Gastroesophageal sphincter (tissue), 4 donors: ENCODE results near the gene PTCH2. TPM values are rescaled to one million over a fixed set of nuclear protein-coding genes. Genes with fewer than 3 reads are reported as not detected.
"Not testable (repeated sequence)": the region's sequence is repeated elsewhere in the genome, so short reads cannot be mapped to it uniquely, and the experiment has no call there.

Experiments
- ATAC-seq: fragments of 150-250 bp; one replicate; pipeline ENCODE4 v1.9.1; 2016; ENCODE audit warnings: mild to moderate bottlenecking, moderate library complexity
- H3K27ac ChIP-seq, 4 donors: fragments of 200-600 bp; sonication (generic) in 3 of 4; 1 replicate in 3 of 4; 2 replicates in 1 of 4; pipeline ENCODE4 v1.5.1; 2016 to 2019
- H3K27me3 ChIP-seq: fragments of 200-600 bp; sonication (generic); one replicate; pipeline ENCODE4 v1.5.1; 2019
- H3K36me3 ChIP-seq, 2 donors: fragments of 200-600 bp; sonication (generic); one replicate each; pipeline ENCODE4 v1.5.1; 2019; ENCODE audit warnings: control low read depth in 1 of 2
- H3K4me1 ChIP-seq, 3 donors: fragments of 200-600 bp; sonication (generic); 1 replicate in 2 of 3; 2 replicates in 1 of 3; pipeline ENCODE4 v1.5.1; 2016 to 2019; ENCODE audit warnings: control low read depth in 2 of 3
- H3K4me3 ChIP-seq, 2 donors: fragments of 200-600 bp; sonication (generic); one replicate each; pipeline ENCODE4 v1.5.1; 2019; ENCODE audit warnings: mild to moderate bottlenecking in 1 of 2, moderate library complexity in 1 of 2
- H3K9me3 ChIP-seq, 3 donors: fragments of 200-600 bp; sonication (generic); one replicate each; pipeline ENCODE4 v1.5.1; 2017 to 2019; ENCODE audit warnings: control low read depth in 2 of 3
- CTCF ChIP-seq, 4 experiments: fragments of 200-600 bp in 2 of 4; fragments of 450-650 bp in 2 of 4; sonication (generic) in 1 of 4; IDR thresholded peaks; one replicate each; pipeline ENCODE4 v1.5.1; 2017 to 2019; ENCODE audit warnings: antibody characterized with exemption in 4 of 4, mild to moderate bottlenecking in 2 of 4, moderate library complexity in 2 of 4
- EP300 ChIP-seq: sonication (generic); formaldehyde crosslinking; IDR thresholded peaks from one replicate; pipeline ENCODE4 v1.6.1; 2017; ENCODE audit warnings: antibody characterized with exemption, mild to moderate bottlenecking
- POLR2A ChIP-seq, 2 donors: fragments of 450-650 bp; IDR thresholded peaks; one replicate each; pipeline ENCODE4 v1.6.1; 2017; ENCODE audit warnings: antibody characterized with exemption in 2 of 2, mild to moderate bottlenecking in 2 of 2, moderate library complexity in 1 of 2
- POLR2AphosphoS5 ChIP-seq: sonication (generic); formaldehyde crosslinking; IDR thresholded peaks from one replicate; pipeline ENCODE4 v1.6.1; 2017; ENCODE audit warnings: antibody characterized with exemption
- WGBS, 2 donors: methylation state at CpG; one replicate each; pipeline ENCODE4 v1.1.5; 2018; ENCODE audit warnings: low coverage in 1 of 2; 5-methylcytosine and 5-hydroxymethylcytosine counted together
- total RNA-seq, 4 donors: library from RNA; depleted of rRNA; stranded (reverse); fragments of >200 nt; gene quantifications; one replicate each; pipeline ENCODE4 v1.1.0, GENCODE V29; 2016

Gene PTCH2
- total RNA-seq, 4 donors from 2014 or later = 0.54 to 1.9 (median 1.1) TPM

GRCh38 chr1:44827197-44828002, 15.7 kb downstream of the PTCH2 start:
- WGBS, 2 donors = no CpG with 5 or more reads among the region's 28 CpGs
- ATAC-seq = no peak
- TF ChIP-seq POLR2AphosphoS5 (no peak), EP300 (no peak), CTCF (IDR thresholded peaks at IDR 0.05) (no peak), POLR2A (IDR thresholded peaks at IDR 0.05) (no peak)

GRCh38 chr1:44826375-44827196, 16.5 kb downstream of the PTCH2 start:
- H3K27me3 ChIP-seq = no peaks in the 10 kb centered on the region
- H3K27ac ChIP-seq = peak overlapping the region in 3 of 4 donors; percentile 17 to 46 (median 18)
- peak; percentile 75 for ATAC-seq
- peaks cover 0 to 5% (median 0%) of the 10 kb centered on the region in 3 donors for H3K4me1 ChIP-seq
- no peaks in the 10 kb centered on the region for H3K9me3 ChIP-seq
- WGBS, 2 donors = 45 to 79% methylated on average over 4 to 6 of the region's 24 CpGs
- TF ChIP-seq POLR2A (IDR thresholded peaks at IDR 0.05) = no peak
- TF ChIP-seq CTCF (IDR thresholded peaks at IDR 0.05) = no peak
- TF ChIP-seq POLR2AphosphoS5 = no peak
- no peak for TF ChIP-seq EP300
- no peak overlapping the region for H3K4me3 ChIP-seq
- H3K36me3 ChIP-seq = peaks cover 0 to 28% of the 10 kb centered on the region in 2 donors

More at GRCh38 chr1:44827197-44828002, 15.7 kb downstream of the PTCH2 start:
- Histone ChIP-seq H3K4me1 (peaks cover 0 to 4% (median 0%) of the 10 kb centered on the region in 3 donors), H3K9me3 (no peaks in the 10 kb centered on the region), H3K36me3 (peaks cover 0 to 28% of the 10 kb centered on the region in 2 donors), H3K4me3 (no peak overlapping the region), H3K27me3 (no peaks in the 10 kb centered on the region), H3K27ac (peak overlapping the region in 2 of 4 donors; percentile 18 to 46)

DNA sequence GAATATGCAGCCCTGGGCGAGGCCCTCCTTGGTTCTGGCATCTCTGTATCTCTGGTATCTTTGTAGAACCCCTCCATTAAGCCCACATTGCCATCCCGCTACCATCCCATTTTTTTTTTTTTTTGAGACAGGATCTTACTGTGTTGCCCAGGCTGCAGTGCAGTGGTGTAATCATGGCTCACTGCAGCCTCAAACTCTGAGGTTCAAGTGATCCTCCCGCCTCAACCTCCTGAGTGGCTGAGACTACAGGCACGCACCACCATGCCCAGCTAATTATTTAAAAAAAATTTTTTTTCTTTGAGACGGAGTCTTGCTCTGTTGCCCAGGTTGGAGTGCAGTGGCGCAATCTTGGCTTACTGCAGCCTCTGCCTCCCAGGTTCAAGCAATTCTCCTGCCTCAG, 18.7 kb downstream of the PTCH2 start:
- not testable (repeated sequence) for H3K27me3 ChIP-seq, ATAC-seq, H3K27ac ChIP-seq, H3K4me3 ChIP-seq, H3K9me3 ChIP-seq
- H3K36me3 ChIP-seq = peaks cover 0 to 28% of the 10 kb centered on the region in 2 donors
- WGBS, 2 donors = 92 to 94% methylated on average over 5 of the region's 6 CpGs
- H3K4me1 ChIP-seq = peaks cover 0 to 20% (median 9%) of the 10 kb centered on the region in 3 donors

DNA sequence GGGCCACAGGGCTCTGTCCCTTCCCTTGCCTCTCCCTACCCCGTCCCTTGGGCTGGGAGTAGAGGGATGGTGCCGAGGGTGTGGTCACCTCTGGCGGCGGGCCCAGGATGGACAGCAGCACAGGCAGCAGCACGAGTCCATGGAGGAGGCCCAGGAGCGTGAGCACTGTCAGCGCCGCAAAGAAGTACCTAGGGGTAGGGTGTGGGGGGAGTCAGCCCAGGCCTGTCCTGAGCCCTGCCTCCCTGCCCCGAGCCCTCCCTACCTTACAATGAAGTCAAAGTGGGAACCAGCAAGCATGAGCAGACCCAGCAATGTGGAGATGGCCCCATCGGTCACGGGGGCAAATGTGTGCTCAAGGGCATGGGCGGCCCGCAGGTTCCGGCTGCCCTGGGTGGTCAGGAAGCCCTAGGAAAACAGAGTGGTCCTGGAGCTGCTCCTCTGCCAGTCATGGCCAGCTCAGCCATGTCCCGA, 20.0 kb downstream of the PTCH2 start:
- H3K27me3 ChIP-seq = no peaks in the 10 kb centered on the region
- no CpG with 5 or more reads among the region's 15 CpGs for WGBS, 2 donors
- peaks cover 0 to 23% of the 10 kb centered on the region in 2 donors for H3K36me3 ChIP-seq
- TF ChIP-seq POLR2AphosphoS5 (no peak), POLR2A (IDR thresholded peaks at IDR 0.05) (no peak), CTCF (IDR thresholded peaks at IDR 0.05) (no peak), EP300 (no peak)
- H3K9me3 ChIP-seq = no peaks in the 10 kb centered on the region
- no peak overlapping the region for H3K4me3 ChIP-seq
- ATAC-seq = no peak
- peaks cover 0 to 32% (median 14%) of the 10 kb centered on the region in 3 donors for H3K4me1 ChIP-seq
- H3K27ac ChIP-seq = peak overlapping the region in 1 of 4 donors; percentile 18

DNA sequence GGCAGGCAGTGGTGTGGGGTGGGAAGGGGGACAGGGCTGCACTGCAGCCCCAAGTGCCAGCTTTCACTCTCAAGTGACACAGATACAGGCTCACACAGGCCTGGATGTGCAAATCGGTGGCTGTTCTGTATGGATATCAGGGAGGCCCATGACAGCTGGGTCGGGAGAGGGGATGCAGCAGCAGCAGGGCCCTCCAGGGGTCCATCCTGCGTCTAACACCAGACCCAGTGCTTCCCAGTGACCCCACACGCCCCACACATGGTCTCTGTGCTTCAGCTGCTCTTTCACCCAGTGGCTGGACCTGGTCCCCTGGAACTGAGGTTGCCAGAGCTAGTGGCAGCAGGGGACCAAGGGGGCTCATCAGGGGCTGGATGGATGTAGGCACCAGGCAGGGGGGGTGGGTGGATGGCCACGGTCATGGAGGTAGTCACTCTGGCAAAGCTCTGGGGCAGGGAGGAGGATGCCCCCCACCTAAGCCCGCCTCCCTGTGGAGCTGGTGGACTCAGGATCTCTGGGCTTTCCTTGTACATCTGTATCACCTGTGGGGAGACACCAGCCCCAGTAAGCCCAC, 20.8 kb downstream of the PTCH2 start:
- Histone ChIP-seq H3K4me1 (peaks cover 0 to 32% (median 14%) of the 10 kb centered on the region in 3 donors), H3K27me3 (no peaks in the 10 kb centered on the region), H3K36me3 (peaks cover 0 to 16% of the 10 kb centered on the region in 2 donors), H3K4me3 (no peak overlapping the region), H3K9me3 (no peaks in the 10 kb centered on the region), H3K27ac (no peak overlapping the region)
- WGBS, 2 donors = 80 to 86% methylated on average over 2 of the region's 6 CpGs
- no peak for ATAC-seq
- TF ChIP-seq POLR2A (IDR thresholded peaks at IDR 0.05) (no peak), POLR2AphosphoS5 (no peak), EP300 (no peak), CTCF (IDR thresholded peaks at IDR 0.05) (no peak)
